ENCODE results near the gene CEP152. TPM values are rescaled to one million over a fixed set of nuclear protein-coding genes. Genes with fewer than 3 reads are reported as not detected.

CEP152 gene
- total and polyA plus RNA-seq, 2 experiments from 2014 or later, result 14.6 to 30.5 TPM

DNA sequence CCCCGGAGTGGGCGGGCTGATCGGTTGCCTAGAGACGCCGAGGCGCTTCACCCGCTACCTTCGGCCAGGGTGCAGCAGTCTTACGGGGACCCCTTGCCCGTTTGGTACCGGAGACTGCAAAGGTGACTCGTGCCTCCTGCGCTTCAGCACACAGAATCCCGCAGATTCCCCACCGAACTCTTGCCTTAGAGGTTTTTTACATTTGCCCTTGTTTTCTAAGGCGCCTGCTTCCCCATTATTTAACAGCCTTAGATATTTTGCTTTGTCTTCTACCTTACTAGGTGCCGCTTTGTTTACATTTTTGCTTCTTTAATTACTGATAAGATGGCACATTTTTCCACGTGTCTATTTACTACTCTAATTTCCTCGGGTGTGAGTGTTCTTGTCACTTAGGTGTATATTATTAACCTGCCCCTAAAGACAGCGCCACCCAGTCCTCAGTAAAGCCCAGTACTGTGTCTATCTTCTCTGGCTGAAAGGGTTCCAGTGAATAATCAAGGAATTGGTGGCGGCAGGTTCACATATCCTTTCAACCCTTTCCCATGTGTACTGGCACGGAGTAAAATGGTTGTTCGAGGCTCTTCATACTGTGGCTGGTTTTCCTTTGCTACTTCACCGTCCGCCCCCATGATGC is 573 bp upstream of the CEP152 start:
- DNase-seq (ENCODE audit: low spot score) (peak; percentile 14), ATAC-seq (peak; percentile 10)
- Mint-ChIP-seq H3K36me3 (ENCODE audit: low read depth) (no peaks in the 10 kb centered on the region; the same call in 2 of the 3 replicates), H3K4me1 (peaks cover 20% of the 10 kb centered on the region), H3K27me3 (ENCODE audit: insufficient read depth, low read depth, poor library complexity) (peaks cover 3% of the 10 kb centered on the region), H3K9me3 (no peaks in the 10 kb centered on the region), H3K4me3 (peak overlapping the region; percentile 87), H3K27ac (peak overlapping the region; percentile 37; the same call in 1 of the 2 replicates)
- H3K27me3 ChIP-seq (ENCODE audit: insufficient read depth), result no peaks in the 10 kb centered on the region
- H3K79me2 ChIP-seq (replicated peaks; ENCODE audit: insufficient read depth), result peaks cover 35% of the 10 kb centered on the region
- H3K36me3 ChIP-seq (ENCODE audit: insufficient read depth), result no peaks in the 10 kb centered on the region
- H3K9me2 ChIP-seq (ENCODE audit: insufficient read depth), result no peaks in the 10 kb centered on the region; the same call in 1 of the 2 replicates
- peak overlapping the region; percentile 83 for H3K4me2 ChIP-seq
- H3K4me3 ChIP-seq, result peak overlapping the region; percentile 61
- H3K4me1 ChIP-seq (ENCODE audit: insufficient read depth), result peaks cover 10% of the 10 kb centered on the region
- H4K20me1 ChIP-seq (replicated peaks; ENCODE audit: insufficient read depth), result no peaks in the 10 kb centered on the region; the same call in 1 of the 2 replicates
- H3F3A ChIP-seq (replicated peaks; ENCODE audit: low read depth), result no peaks in the 10 kb centered on the region
- peak overlapping the region; percentile 92 for H2AFZ ChIP-seq
- H3K27ac ChIP-seq (ENCODE audit: low read depth), result no peak overlapping the region
- TF ChIP-seq POLR2AphosphoS5 (IDR thresholded peaks at IDR 0.05; ENCODE audit: low read depth), result peak; percentile 46; the same call in 1 of the 2 replicates
- TF ChIP-seq, protein P1, sequence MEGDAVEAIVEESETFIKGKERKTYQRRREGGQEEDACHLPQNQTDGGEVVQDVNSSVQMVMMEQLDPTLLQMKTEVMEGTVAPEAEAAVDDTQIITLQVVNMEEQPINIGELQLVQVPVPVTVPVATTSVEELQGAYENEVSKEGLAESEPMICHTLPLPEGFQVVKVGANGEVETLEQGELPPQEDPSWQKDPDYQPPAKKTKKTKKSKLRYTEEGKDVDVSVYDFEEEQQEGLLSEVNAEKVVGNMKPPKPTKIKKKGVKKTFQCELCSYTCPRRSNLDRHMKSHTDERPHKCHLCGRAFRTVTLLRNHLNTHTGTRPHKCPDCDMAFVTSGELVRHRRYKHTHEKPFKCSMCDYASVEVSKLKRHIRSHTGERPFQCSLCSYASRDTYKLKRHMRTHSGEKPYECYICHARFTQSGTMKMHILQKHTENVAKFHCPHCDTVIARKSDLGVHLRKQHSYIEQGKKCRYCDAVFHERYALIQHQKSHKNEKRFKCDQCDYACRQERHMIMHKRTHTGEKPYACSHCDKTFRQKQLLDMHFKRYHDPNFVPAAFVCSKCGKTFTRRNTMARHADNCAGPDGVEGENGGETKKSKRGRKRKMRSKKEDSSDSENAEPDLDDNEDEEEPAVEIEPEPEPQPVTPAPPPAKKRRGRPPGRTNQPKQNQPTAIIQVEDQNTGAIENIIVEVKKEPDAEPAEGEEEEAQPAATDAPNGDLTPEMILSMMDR (conservative IDR thresholded peaks at IDR 0.05; ENCODE audit: low read depth in 2 of 2), result peak in 1 of 2 experiments; percentile 25; a peak in 1 of 4 replicates
- TF ChIP-seq, protein P2, sequence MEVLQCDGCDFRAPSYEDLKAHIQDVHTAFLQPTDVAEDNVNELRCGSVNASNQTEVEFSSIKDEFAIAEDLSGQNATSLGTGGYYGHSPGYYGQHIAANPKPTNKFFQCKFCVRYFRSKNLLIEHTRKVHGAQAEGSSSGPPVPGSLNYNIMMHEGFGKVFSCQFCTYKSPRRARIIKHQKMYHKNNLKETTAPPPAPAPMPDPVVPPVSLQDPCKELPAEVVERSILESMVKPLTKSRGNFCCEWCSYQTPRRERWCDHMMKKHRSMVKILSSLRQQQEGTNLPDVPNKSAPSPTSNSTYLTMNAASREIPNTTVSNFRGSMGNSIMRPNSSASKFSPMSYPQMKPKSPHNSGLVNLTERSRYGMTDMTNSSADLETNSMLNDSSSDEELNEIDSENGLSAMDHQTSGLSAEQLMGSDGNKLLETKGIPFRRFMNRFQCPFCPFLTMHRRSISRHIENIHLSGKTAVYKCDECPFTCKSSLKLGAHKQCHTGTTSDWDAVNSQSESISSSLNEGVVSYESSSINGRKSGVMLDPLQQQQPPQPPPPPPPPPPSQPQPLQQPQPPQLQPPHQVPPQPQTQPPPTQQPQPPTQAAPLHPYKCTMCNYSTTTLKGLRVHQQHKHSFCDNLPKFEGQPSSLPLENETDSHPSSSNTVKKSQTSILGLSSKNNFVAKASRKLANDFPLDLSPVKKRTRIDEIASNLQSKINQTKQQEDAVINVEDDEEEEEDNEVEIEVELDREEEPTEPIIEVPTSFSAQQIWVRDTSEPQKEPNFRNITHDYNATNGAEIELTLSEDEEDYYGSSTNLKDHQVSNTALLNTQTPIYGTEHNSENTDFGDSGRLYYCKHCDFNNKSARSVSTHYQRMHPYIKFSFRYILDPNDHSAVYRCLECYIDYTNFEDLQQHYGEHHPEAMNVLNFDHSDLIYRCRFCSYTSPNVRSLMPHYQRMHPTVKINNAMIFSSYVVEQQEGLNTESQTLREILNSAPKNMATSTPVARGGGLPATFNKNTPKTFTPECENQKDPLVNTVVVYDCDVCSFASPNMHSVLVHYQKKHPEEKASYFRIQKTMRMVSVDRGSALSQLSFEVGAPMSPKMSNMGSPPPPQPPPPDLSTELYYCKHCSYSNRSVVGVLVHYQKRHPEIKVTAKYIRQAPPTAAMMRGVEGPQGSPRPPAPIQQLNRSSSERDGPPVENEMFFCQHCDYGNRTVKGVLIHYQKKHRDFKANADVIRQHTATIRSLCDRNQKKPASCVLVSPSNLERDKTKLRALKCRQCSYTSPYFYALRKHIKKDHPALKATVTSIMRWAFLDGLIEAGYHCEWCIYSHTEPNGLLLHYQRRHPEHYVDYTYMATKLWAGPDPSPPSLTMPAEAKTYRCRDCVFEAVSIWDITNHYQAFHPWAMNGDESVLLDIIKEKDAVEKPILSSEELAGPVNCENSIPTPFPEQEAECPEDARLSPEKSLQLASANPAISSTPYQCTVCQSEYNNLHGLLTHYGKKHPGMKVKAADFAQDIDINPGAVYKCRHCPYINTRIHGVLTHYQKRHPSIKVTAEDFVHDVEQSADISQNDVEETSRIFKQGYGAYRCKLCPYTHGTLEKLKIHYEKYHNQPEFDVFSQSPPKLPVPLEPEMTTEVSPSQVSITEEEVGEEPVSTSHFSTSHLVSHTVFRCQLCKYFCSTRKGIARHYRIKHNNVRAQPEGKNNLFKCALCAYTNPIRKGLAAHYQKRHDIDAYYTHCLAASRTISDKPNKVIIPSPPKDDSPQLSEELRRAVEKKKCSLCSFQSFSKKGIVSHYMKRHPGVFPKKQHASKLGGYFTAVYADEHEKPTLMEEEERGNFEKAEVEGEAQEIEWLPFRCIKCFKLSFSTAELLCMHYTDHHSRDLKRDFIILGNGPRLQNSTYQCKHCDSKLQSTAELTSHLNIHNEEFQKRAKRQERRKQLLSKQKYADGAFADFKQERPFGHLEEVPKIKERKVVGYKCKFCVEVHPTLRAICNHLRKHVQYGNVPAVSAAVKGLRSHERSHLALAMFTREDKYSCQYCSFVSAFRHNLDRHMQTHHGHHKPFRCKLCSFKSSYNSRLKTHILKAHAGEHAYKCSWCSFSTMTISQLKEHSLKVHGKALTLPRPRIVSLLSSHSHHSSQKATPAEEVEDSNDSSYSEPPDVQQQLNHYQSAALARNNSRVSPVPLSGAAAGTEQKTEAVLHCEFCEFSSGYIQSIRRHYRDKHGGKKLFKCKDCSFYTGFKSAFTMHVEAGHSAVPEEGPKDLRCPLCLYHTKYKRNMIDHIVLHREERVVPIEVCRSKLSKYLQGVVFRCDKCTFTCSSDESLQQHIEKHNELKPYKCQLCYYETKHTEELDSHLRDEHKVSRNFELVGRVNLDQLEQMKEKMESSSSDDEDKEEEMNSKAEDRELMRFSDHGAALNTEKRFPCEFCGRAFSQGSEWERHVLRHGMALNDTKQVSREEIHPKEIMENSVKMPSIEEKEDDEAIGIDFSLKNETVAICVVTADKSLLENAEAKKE (CRISPR knock-in tag; IDR thresholded peaks at IDR 0.05), result no peak

Measured in GM23338 (cell line).